B cell (primary cell): ENCODE results near the gene DCUN1D3. TPM values are rescaled to one million over a fixed set of nuclear protein-coding genes. Genes with fewer than 3 reads are reported as not detected.

ENCODE experiments used
- ATAC-seq: fragments of 200-7000 bp; cut with Tn5 transposase; one replicate; pipeline ENCODE4 v1.10.0; 2021; ENCODE audit warnings: low read depth, mild to moderate bottlenecking, moderate number of reproducible peaks, moderate library complexity
- CTCF ChIA-PET: fragments of 350-600 bp; sonication (Branson Sonifier 250); formaldehyde crosslinking; loops from one replicate; lab custom pipeline; 2021; ENCODE audit warnings: antibody characterized with exemption, inconsistent platforms; lab: Charles Lee
- POLR2A ChIA-PET: fragments of 350-600 bp; sonication (Branson Sonifier 250); formaldehyde crosslinking; loops from one replicate; lab custom pipeline; 2021; ENCODE audit warnings: antibody characterized with exemption; lab: Charles Lee
- DNase-seq: peaks from one replicate; pipeline ENCODE4 v3.0.0; 2013
- H2AFZ ChIP-seq: 2 replicates; pipeline ENCODE4 v1.6.1; 2012; ENCODE audit warnings: mild to moderate bottlenecking, low read depth, low read length; ENCODE audit not compliant: insufficient read depth, poor library complexity, severe bottlenecking
- H3K27ac ChIP-seq, 2 donors: 1 replicate in 1 of 2; 2 replicates in 1 of 2; pipeline ENCODE4 v1.5.1; 2012 to 2013; ENCODE audit warnings: low read length in 2 of 2, mild to moderate bottlenecking in 2 of 2, moderate library complexity in 1 of 2
- H3K27me3 ChIP-seq, 4 experiments: fragments of 200-600 bp in 1 of 4; sonication (generic) in 1 of 4; replicated peaks in 1 of 4; 1 replicate in 2 of 4; 2 replicates in 2 of 4; pipeline versions ENCODE4 v1.6.1 to v1.7.0; 2013 to 2016; ENCODE audit warnings: low read length in 3 of 4, mild to moderate bottlenecking in 2 of 4, mixed read lengths in 1 of 4, moderate library complexity in 1 of 4; ENCODE audit not compliant: insufficient read depth in 4 of 4, control insufficient read depth in 3 of 4; ENCODE audit errors: control extremely low read depth in 1 of 4
- H3K36me3 ChIP-seq, 2 experiments: replicated peaks in 1 of 2; 1 replicate in 1 of 2; 2 replicates in 1 of 2; pipeline versions ENCODE4 v1.6.1 to v1.7.1; 2013; ENCODE audit warnings: low read length in 1 of 2; ENCODE audit not compliant: insufficient read depth in 2 of 2, control insufficient read depth in 1 of 2; ENCODE audit errors: control extremely low read depth in 1 of 2, extremely low read depth in 1 of 2
- H3K4me1 ChIP-seq, 2 donors: fragments of 200-600 bp in 1 of 2; sonication (generic) in 1 of 2; 1 replicate in 1 of 2; 2 replicates in 1 of 2; pipeline versions ENCODE4 v1.5.1 to v1.6.1; 2013 to 2017; ENCODE audit warnings: low read length in 2 of 2; ENCODE audit not compliant: control insufficient read depth in 2 of 2, insufficient read depth in 2 of 2
- H3K4me2 ChIP-seq: replicated peaks from 2 replicates; pipeline ENCODE3; 2012; ENCODE audit warnings: mild to moderate bottlenecking, low read depth, low read length; ENCODE audit not compliant: poor library complexity, severe bottlenecking
- H3K4me3 ChIP-seq, 5 experiments: fragments of 200-600 bp in 1 of 5; sonication (generic) in 1 of 5; 1 replicate in 3 of 5; 2 replicates in 2 of 5; pipeline versions ENCODE4 v1.5.1 to v1.7.0; 2011 to 2016; ENCODE audit warnings: low read length in 4 of 5, mild to moderate bottlenecking in 4 of 5, low read depth in 2 of 5, control low read depth in 1 of 5, moderate library complexity in 1 of 5; ENCODE audit not compliant: insufficient read depth in 1 of 5; ENCODE audit errors: control extremely low read depth in 1 of 5, extremely low read depth in 1 of 5
- H3K79me2 ChIP-seq: fragments of 200-600 bp; sonication (generic); one replicate; pipeline ENCODE4 v1.6.0; 2016; ENCODE audit warnings: low read length; ENCODE audit not compliant: control insufficient read depth, insufficient read depth
- H3K9ac ChIP-seq: fragments of 200-600 bp; sonication (generic); 2 replicates; pipeline ENCODE4 v1.6.1; 2017; ENCODE audit warnings: mild to moderate bottlenecking, low read length, moderate library complexity
- H3K9me3 ChIP-seq, 3 donors: one replicate each; pipeline versions ENCODE4 v1.6.1 to v1.7.1; 2013; ENCODE audit warnings: low read length in 2 of 3; ENCODE audit not compliant: control insufficient read depth in 2 of 3, insufficient read depth in 1 of 3; ENCODE audit errors: control extremely low read depth in 1 of 3
- H4K20me1 ChIP-seq: 2 replicates; pipeline ENCODE4 v1.6.0; 2012; ENCODE audit warnings: mild to moderate bottlenecking, low read length; ENCODE audit not compliant: insufficient read depth, control insufficient read depth, poor library complexity, severe bottlenecking
- H3K27ac Mint-ChIP-seq: one replicate; pipeline ENCODE4 v1.8.0; 2021; ENCODE audit warnings: mixed read lengths
- H3K27me3 Mint-ChIP-seq: one replicate; pipeline ENCODE4 v1.8.0; 2021; ENCODE audit warnings: mixed read lengths
- H3K4me1 Mint-ChIP-seq: one replicate; pipeline ENCODE4 v1.8.0; 2021; ENCODE audit warnings: mixed read lengths
- H3K4me3 Mint-ChIP-seq: one replicate; pipeline ENCODE4 v1.8.0; 2021; ENCODE audit warnings: mixed read lengths
- H3K9me3 Mint-ChIP-seq: one replicate; pipeline ENCODE4 v1.8.0; 2022; ENCODE audit warnings: mixed read lengths; ENCODE audit not compliant: insufficient read depth
- CTCF ChIP-seq: fragments of 200-600 bp; IDR thresholded peaks from one replicate; pipeline ENCODE4 v1.8.0; 2022; ENCODE audit warnings: antibody characterized with exemption, mild to moderate bottlenecking
- EZH2 ChIP-seq: IDR thresholded peaks from 2 replicates; pipeline ENCODE4 v1.6.1; 2012; ENCODE audit warnings: borderline replicate concordance, low read depth, mild to moderate bottlenecking, moderate library complexity, low read length; ENCODE audit not compliant: insufficient read depth, poor library complexity, severe bottlenecking
- WGBS: methylation state at CpG from one replicate; pipeline ENCODE4 v1.1.5; 2013; ENCODE audit warnings: missing lambda C conversion rate; ENCODE audit not compliant: insufficient coverage; 5-methylcytosine and 5-hydroxymethylcytosine counted together
- intact Hi-C: fragments of 100-400 bp; cut with micrococcal nuclease; formaldehyde crosslinking; loops from one replicate; pipeline ENCODE4 v1.10.0; 2022
- polyA plus RNA-seq: library from polyadenylated mRNA; depleted of rRNA; stranded (reverse); fragments of >200 nt; gene quantifications from 2 replicates; pipeline ENCODE4 v1.2.3, GENCODE V29; 2012
- total RNA-seq, 2 donors: library from RNA; stranded (reverse); fragments of 120-200 nt in 1 of 2; gene quantifications; 1 replicate in 1 of 2; 2 replicates in 1 of 2; pipeline versions ENCODE4 v1.2.3 to v1.2.4, GENCODE V29; 2013 to 2022

Gene DCUN1D3
- total and polyA plus RNA-seq, 2 donors (not counting 1 experiment from before 2014, with no cell fraction given), result 2.0 to 5.0 TPM

- POLR2A ChIA-PET, result no interaction called here
Observed at GRCh38 chr16:20870122-20870820, 29.9 kb downstream of the DCUN1D3 start.

More at GRCh38 chr16:20870122-20870820, 29.9 kb downstream of the DCUN1D3 start:
- Histone ChIP-seq H4K20me1 (peaks cover 28% of the 10 kb centered on the region), H3K4me1 (peaks cover 21 to 22% of the 10 kb centered on the region in 2 donors), H3K4me3 (no peak overlapping the region), H3K9ac (no peak overlapping the region), H2AFZ (no peak overlapping the region), H3K36me3 (peaks cover 0 to 6% of the 10 kb centered on the region in 2 experiments), H3K9me3 (no peaks in the 10 kb centered on the region), H3K27me3 (no peaks in the 10 kb centered on the region), H3K4me2 (no peak overlapping the region), H3K27ac (no peak overlapping the region), H3K79me2 (peaks cover 75% of the 10 kb centered on the region)
- Mint-ChIP-seq H3K4me1 (peaks cover 23% of the 10 kb centered on the region), H3K9me3 (no peaks in the 10 kb centered on the region), H3K27me3 (no peaks in the 10 kb centered on the region), H3K4me3 (no peak overlapping the region), H3K27ac (no peak overlapping the region)
- intact Hi-C loops, result no loop called here
- no peak for TF ChIP-seq CTCF
- TF ChIP-seq EZH2, result no peak
- CTCF ChIA-PET, result interaction anchor here (0.6 to 1.9 kb wide), 2 partner anchors 22 to 30 kb away, joined by 3 to 4 read pairs; partner anchors contain the start of gene DCUN1D3
- 67% methylated on average over 2 of the region's 2 CpGs for WGBS
- DNase-seq, result no peak
- ATAC-seq, result no peak
